ENCODE measurements around the gene HPX. TPM values are rescaled to one million over a fixed set of nuclear protein-coding genes. Genes with fewer than 3 reads are reported as not detected.

Gene HPX
- total and polyA plus RNA-seq, 10 donors: 0.65 to 3.8 (median 1.4) TPM; not detected in 1

GRCh38 chr11:6438979-6439571 is 1.7 kb downstream of the HPX start:
- 8 to 20% (median 14%) methylated on average over 1 of the region's 1 CpG for WGBS, 5 donors
- TF ChIP-seq POLR2AphosphoS5 (IDR thresholded peaks at IDR 0.05) (no peak), POLR2A (IDR thresholded peaks at IDR 0.05) (no peak)
- TF ChIP-seq, protein P1, sequence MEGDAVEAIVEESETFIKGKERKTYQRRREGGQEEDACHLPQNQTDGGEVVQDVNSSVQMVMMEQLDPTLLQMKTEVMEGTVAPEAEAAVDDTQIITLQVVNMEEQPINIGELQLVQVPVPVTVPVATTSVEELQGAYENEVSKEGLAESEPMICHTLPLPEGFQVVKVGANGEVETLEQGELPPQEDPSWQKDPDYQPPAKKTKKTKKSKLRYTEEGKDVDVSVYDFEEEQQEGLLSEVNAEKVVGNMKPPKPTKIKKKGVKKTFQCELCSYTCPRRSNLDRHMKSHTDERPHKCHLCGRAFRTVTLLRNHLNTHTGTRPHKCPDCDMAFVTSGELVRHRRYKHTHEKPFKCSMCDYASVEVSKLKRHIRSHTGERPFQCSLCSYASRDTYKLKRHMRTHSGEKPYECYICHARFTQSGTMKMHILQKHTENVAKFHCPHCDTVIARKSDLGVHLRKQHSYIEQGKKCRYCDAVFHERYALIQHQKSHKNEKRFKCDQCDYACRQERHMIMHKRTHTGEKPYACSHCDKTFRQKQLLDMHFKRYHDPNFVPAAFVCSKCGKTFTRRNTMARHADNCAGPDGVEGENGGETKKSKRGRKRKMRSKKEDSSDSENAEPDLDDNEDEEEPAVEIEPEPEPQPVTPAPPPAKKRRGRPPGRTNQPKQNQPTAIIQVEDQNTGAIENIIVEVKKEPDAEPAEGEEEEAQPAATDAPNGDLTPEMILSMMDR (IDR thresholded peaks at IDR 0.05 in 8 of 11, conservative IDR thresholded peaks at IDR 0.05 in 3 of 11): peak in 10 of 11 experiments; percentile 11 to 60 (median 52)
- intact Hi-C loops (cut with DNase I; ENCODE audit: low total_unique reads): no loop called here
- Histone ChIP-seq H3K27me3 (replicated peaks in 1 of 7) (no peaks in the 10 kb centered on the region), H3K4me3 (no peak overlapping the region), H3K27ac (no peak overlapping the region), H3K36me3 (no peaks in the 10 kb centered on the region), H3K9me3 (no peaks in the 10 kb centered on the region), H3K4me1 (peaks cover 0 to 28% (median 9%) of the 10 kb centered on the region in 6 donors)
- no peak for DNase-seq

DNA sequence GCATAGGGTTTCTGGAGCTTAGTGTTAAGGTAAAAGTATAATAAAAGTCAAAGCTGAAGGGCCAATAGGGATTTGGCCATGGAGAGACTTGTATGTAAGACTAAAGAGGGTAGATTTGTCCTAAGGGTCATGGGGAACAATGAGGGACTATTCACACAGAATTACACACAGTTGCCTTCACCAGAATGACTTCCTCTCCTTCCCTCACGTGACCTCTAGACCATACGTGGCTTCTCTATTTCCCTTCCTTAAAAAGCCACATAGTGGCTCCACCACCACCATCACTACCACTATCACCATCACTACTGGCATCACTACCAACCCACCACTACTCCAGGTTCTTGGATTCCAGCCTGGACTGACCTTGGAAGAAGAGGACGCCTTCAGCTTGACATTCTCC is 2.8 kb downstream of the HPX start:
- TF ChIP-seq POLR2A (IDR thresholded peaks at IDR 0.05) (no peak), POLR2AphosphoS5 (IDR thresholded peaks at IDR 0.05) (no peak)
- TF ChIP-seq, protein P1 (IDR thresholded peaks at IDR 0.05 in 8 of 11, conservative IDR thresholded peaks at IDR 0.05 in 3 of 11): no peak
- Histone ChIP-seq H3K4me1 (peaks cover 0 to 22% (median 9%) of the 10 kb centered on the region in 6 donors), H3K9me3 (no peaks in the 10 kb centered on the region), H3K27ac (no peak overlapping the region), H3K27me3 (replicated peaks in 1 of 7) (no peaks in the 10 kb centered on the region), H3K4me3 (no peak overlapping the region), H3K36me3 (no peaks in the 10 kb centered on the region)
- intact Hi-C loops (cut with DNase I; ENCODE audit: low total_unique reads): no loop called here
- WGBS, 5 donors: 34 to 44% (median 35%) methylated on average over 3 of the region's 3 CpGs
- DNase-seq: no peak

GRCh38 chr11:6437423-6437822 is 3.4 kb downstream of the HPX start:
- WGBS, 5 donors: 89 to 96% (median 93%) methylated on average over 12 of the region's 12 CpGs
- Histone ChIP-seq H3K4me3 (no peak overlapping the region), H3K27me3 (replicated peaks in 1 of 7) (no peaks in the 10 kb centered on the region), H3K4me1 (peaks cover 0 to 21% (median 9%) of the 10 kb centered on the region in 6 donors), H3K27ac (no peak overlapping the region), H3K9me3 (no peaks in the 10 kb centered on the region), H3K36me3 (no peaks in the 10 kb centered on the region)
- intact Hi-C loops (cut with DNase I; ENCODE audit: low total_unique reads): no loop called here
- TF ChIP-seq POLR2A (IDR thresholded peaks at IDR 0.05) (no peak), POLR2AphosphoS5 (IDR thresholded peaks at IDR 0.05) (no peak)
- TF ChIP-seq, protein P1 (IDR thresholded peaks at IDR 0.05 in 8 of 11, conservative IDR thresholded peaks at IDR 0.05 in 3 of 11): no peak
- no peak for DNase-seq

- H3K9me3 ChIP-seq: no peaks in the 10 kb centered on the region
- no peak for DNase-seq
- H3K27ac ChIP-seq: no peak overlapping the region
- no peaks in the 10 kb centered on the region for H3K27me3 ChIP-seq (replicated peaks in 1 of 7)
- peaks cover 0 to 19% (median 9%) of the 10 kb centered on the region in 6 donors for H3K4me1 ChIP-seq
- no peak overlapping the region for H3K4me3 ChIP-seq
- intact Hi-C loops (cut with DNase I; ENCODE audit: low total_unique reads): no loop called here
- no peak for TF ChIP-seq POLR2A (IDR thresholded peaks at IDR 0.05)
- TF ChIP-seq, protein P1 (IDR thresholded peaks at IDR 0.05 in 8 of 11, conservative IDR thresholded peaks at IDR 0.05 in 3 of 11): no peak
- no peak for TF ChIP-seq POLR2AphosphoS5 (IDR thresholded peaks at IDR 0.05)
- 62 to 78% (median 77%) methylated on average over 5 of the region's 5 CpGs for WGBS, 5 donors
- no peaks in the 10 kb centered on the region for H3K36me3 ChIP-seq
Observed at GRCh38 chr11:6433998-6434660, 6.7 kb downstream of the HPX start.
